Gastrocnemius medialis (tissue), 4 donors: Measurements from ENCODE around the gene CES2.

Experiments
- CTCF ChIP-seq, 5 experiments: fragments of 450-650 bp in 3 of 5; fragments of 200-600 bp in 2 of 5; sonication (generic) in 2 of 5; IDR thresholded peaks in 4 of 5; conservative IDR thresholded peaks in 1 of 5; 1 replicate in 4 of 5; 2 replicates in 1 of 5; pipeline ENCODE4 v1.5.1; 2016 to 2019; ENCODE audit warnings: antibody characterized with exemption in 5 of 5, mild to moderate bottlenecking in 3 of 5, moderate library complexity in 3 of 5
- POLR2A ChIP-seq, 2 donors: fragments of 450-650 bp; IDR thresholded peaks; one replicate each; pipeline ENCODE4 v1.6.1; 2017; ENCODE audit warnings: antibody characterized with exemption in 2 of 2, mild to moderate bottlenecking in 2 of 2, moderate library complexity in 2 of 2

- TF ChIP-seq CTCF (IDR thresholded peaks at IDR 0.05 in 4 of 5, conservative IDR thresholded peaks at IDR 0.05 in 1 of 5) (no peak), POLR2A (IDR thresholded peaks at IDR 0.05) (no peak)
These were observed 22.2 kb upstream of the CES2 start for GRCh38 chr16:66913081-66913480.
